ENCODE data around the gene PKNOX2.

The PKNOX2 gene

DNA sequence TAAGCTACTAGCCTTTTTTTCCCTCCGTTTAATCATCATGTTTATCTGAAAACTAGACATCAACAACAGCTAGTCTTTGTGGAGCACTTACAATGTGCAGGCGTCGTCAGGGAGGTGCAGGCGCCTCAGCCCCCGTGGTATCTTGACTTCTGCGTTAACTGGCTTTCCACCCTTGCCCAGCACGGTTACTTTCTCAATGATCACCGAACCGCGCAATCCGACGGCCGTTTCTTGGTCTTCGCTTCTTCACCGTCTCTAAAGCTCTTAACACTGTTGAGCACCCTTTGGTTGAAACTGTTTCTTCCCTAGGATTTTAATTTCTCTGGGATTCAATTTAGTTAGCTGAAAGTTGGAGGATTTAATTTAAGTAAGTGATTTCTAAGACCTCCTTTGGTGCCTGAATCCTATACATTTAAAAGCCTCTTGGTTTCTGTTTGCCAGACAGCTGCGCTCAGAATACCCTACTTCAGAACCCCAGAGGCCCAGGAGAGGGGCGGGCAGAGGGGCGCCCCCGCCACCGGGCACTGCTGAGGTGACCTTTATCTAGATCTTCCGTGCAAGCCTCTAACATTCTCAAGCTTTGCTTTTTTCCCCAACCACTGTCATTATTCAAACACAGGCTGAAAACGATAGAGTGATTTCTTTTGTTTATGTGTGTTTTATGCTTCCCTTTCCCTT lies 35.1 kb upstream of the PKNOX2 start:
- DNase-seq (ENCODE audit: insufficient read length, low spot score) (no peak), FAIRE-seq (no peak)
- TF ChIP-seq, protein P1, sequence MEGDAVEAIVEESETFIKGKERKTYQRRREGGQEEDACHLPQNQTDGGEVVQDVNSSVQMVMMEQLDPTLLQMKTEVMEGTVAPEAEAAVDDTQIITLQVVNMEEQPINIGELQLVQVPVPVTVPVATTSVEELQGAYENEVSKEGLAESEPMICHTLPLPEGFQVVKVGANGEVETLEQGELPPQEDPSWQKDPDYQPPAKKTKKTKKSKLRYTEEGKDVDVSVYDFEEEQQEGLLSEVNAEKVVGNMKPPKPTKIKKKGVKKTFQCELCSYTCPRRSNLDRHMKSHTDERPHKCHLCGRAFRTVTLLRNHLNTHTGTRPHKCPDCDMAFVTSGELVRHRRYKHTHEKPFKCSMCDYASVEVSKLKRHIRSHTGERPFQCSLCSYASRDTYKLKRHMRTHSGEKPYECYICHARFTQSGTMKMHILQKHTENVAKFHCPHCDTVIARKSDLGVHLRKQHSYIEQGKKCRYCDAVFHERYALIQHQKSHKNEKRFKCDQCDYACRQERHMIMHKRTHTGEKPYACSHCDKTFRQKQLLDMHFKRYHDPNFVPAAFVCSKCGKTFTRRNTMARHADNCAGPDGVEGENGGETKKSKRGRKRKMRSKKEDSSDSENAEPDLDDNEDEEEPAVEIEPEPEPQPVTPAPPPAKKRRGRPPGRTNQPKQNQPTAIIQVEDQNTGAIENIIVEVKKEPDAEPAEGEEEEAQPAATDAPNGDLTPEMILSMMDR (IDR thresholded peaks at IDR 0.05; ENCODE audit: insufficient read depth, missing control alignments), result no peak

DNA sequence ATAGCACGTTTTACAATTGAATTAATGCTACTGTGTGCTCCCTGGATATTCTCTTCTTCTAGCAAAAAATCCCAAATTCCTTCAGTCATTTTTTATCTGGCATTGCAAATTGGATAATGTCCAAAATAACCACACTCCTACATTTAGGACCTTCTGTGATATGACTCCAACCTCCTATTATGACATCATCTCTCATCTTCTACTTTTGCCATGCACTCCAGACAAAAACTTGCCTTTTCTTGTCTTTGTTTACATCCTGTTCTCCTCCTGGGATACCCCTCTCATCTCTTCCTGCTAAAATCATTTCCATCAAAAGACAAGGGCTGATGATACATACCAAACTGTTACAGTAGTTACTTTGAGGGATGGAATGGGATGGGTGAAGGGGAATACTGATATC lies 32.5 kb upstream of the PKNOX2 start:
- DNase-seq (ENCODE audit: insufficient read length, low spot score) (no peak), FAIRE-seq (no peak)
- TF ChIP-seq, protein P1 (IDR thresholded peaks at IDR 0.05; ENCODE audit: insufficient read depth, missing control alignments), result no peak

DNA sequence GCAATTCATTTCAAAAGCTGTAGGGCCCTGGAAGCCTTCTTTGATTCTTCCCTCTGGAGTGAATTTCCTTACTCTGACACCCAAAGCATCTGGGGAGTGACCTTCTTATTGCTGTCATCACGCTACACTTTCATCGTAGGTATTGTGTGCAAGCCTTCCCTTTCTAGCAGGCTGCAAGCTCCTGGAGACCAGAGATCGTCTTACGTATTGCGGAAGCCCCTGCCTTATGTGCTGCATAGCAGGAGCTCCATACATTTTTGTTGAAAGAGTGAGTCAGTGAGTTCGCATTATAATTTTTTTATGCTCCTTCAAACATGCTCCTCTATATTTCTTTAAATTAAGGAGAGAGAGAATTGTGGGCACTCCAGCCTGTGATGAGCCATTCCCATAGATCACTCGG lies 32.0 kb upstream of the PKNOX2 start:
- DNase-seq (ENCODE audit: insufficient read length, low spot score) (no peak), FAIRE-seq (no peak)
- TF ChIP-seq, protein P1 (IDR thresholded peaks at IDR 0.05; ENCODE audit: insufficient read depth, missing control alignments), result no peak

DNA sequence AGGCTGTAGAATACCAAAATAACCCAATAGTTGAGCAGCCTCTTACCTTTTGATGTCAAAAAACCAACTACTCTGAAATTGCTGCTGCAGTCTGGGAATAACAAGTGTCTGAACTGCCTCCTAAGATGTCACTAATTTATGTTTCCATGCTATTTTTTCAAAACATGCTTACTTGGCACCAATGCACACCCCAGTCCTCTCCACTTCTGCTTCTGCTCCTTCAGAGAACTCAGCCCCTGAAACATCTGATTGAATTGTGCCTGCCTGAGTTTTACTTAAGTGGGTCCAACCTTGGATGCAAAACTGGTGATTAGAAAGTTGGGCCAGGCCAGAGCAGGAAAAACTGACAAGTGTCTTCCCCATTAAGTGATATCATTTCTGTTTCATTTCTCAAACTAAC lies 28.6 kb upstream of the PKNOX2 start:
- TF ChIP-seq, protein P1 (IDR thresholded peaks at IDR 0.05; ENCODE audit: insufficient read depth, missing control alignments), result no peak
- no peak for FAIRE-seq
- no peak for DNase-seq (ENCODE audit: insufficient read length, low spot score)

DNA sequence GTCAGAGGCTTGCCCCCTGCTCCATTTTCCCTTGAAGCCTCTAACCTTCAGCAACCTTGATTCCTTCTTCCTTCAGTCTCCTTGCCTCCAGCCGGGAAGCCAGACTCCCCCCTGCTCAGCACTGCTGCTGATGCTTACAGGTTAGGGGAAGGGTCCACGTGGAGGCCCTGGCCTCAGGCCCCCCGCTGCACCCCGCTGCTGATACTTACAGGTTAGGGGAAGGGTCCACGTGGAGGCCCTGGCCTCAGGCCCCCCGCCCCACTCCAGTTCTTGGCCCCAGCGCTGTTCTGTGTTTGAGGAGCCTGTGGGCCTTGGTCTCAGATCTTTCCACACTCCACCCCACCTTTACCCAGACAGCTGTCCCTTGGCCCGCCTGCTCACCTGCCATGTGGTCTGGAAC lies 25.6 kb upstream of the PKNOX2 start:
- TF ChIP-seq, protein P1 (IDR thresholded peaks at IDR 0.05; ENCODE audit: insufficient read depth, missing control alignments), result no peak
- no peak for DNase-seq (ENCODE audit: insufficient read length, low spot score)
- FAIRE-seq, result no peak

DNA sequence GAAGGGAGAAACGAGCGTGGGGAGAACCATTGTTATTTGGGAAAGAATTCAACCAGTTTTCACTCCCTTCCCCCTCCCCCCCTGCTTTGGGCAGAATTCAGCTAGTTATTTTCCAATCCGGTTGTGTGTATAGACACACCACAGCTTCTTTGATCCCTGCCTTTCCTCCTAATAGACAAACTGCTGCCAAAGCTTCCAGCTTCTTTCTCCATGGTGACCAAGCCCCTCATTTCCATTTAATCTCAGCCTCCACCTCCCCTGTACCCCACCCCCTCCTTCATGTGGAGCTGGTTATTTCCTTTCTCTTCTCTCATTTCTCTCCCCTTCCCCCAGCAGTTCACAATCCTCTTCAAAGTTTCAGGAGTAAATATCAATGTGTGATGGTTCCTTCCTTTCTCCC lies 24.8 kb upstream of the PKNOX2 start:
- DNase-seq (ENCODE audit: insufficient read length, low spot score) (no peak), FAIRE-seq (no peak)
- TF ChIP-seq, protein P1 (IDR thresholded peaks at IDR 0.05; ENCODE audit: insufficient read depth, missing control alignments), result no peak

DNA sequence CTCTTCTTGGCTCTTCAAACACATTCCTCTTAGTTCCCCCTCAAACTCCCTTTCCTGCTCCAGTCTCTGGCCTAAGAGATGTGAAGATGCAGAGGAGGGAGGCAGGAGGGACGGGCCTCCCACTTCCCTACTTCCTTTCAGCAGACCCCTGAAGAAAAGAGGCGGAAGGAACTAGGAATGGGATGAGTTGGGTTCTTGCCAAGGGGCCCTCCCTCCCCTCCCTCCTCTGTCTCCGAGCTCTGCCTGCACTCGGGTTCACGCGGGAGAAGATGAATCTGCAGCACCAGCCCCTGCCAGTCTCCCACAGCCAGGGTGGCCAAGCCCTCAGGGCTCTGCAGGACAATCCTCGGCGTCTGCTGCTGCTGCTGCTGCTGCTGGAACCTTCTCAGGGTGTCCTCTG lies 24.3 kb upstream of the PKNOX2 start:
- FAIRE-seq (no peak), DNase-seq (ENCODE audit: insufficient read length, low spot score) (no peak)
- TF ChIP-seq, protein P1 (IDR thresholded peaks at IDR 0.05; ENCODE audit: insufficient read depth, missing control alignments), result no peak

All from D721Med (cell line).